ENCODE measurements around the gene CXXC4.

Gene CXXC4

DNA sequence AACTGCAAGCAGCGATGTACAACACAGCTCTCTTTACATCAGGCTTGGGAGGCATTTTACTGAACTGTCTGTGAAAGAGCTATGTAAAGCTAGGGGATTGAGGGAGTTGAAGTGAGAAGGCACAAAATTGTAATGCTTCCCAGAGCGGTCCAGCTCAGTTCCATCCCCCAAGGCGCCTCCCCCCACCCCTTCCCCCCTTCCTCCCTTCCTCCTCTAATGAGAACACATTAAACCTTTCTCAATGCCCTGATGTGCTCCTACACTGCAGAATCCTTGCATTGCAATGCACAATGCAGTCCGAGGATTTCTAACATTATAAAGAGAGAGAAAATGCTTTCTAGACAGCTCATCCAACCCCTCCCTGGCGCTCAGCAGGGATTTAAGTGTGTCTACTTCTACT, 73.9 kb downstream of the CXXC4 start:
- DNase-seq (ENCODE audit: low spot score) = no peak
